Muscle layer of colon (tissue), 2 donors: Measurements from ENCODE around the gene TSC22D1.
"Not testable (repeated sequence)": the region's sequence is repeated elsewhere in the genome, so short reads cannot be mapped to it uniquely, and the experiment has no call there.

ENCODE experiments used
- H3K27ac ChIP-seq: one replicate; pipeline ENCODE4 v1.7.0; 2013; ENCODE audit warnings: low read depth, mild to moderate bottlenecking, low read length, moderate library complexity
- H3K27me3 ChIP-seq, 2 donors: one replicate each; pipeline ENCODE4 v1.7.0; 2013; ENCODE audit warnings: low read length in 2 of 2, mild to moderate bottlenecking in 2 of 2; ENCODE audit not compliant: insufficient read depth in 2 of 2, control insufficient read depth in 1 of 2
- H3K36me3 ChIP-seq: one replicate; pipeline ENCODE4 v1.7.0; 2013; ENCODE audit warnings: mild to moderate bottlenecking, low read length; ENCODE audit not compliant: insufficient read depth
- H3K4me1 ChIP-seq: one replicate; pipeline ENCODE4 v1.7.0; 2013; ENCODE audit warnings: mild to moderate bottlenecking, low read length; ENCODE audit not compliant: insufficient read depth
- H3K4me3 ChIP-seq, 2 donors: one replicate each; pipeline ENCODE4 v1.7.0; 2013; ENCODE audit warnings: low read length in 2 of 2, low read depth in 1 of 2, mild to moderate bottlenecking in 1 of 2, moderate library complexity in 1 of 2
- H3K9ac ChIP-seq: one replicate; pipeline ENCODE4 v1.7.0; 2013; ENCODE audit warnings: low read length
- H3K9me3 ChIP-seq: one replicate; pipeline ENCODE4 v1.7.0; 2013; ENCODE audit warnings: mild to moderate bottlenecking, low read length
- donor health status: abdominal sarcoma.
- donor health status: Adenocarcinoma of cecum.

The TSC22D1 gene

GRCh38 chr13:44575741-44576350 is at the start of gene TSC22D1:
TSS of gene TSC22D1 (minus strand) at chr13:44576330. CDS start at chr13:44576074, 256 bp downstream.
- no peaks in the 10 kb centered on the region for H3K36me3 ChIP-seq
- H3K4me1 ChIP-seq: peaks cover 23% of the 10 kb centered on the region
- no peaks in the 10 kb centered on the region for H3K9me3 ChIP-seq
- peak within 1 kb of the TSS; percentile 72 to 93 for H3K4me3 ChIP-seq
- no peaks in the 10 kb centered on the region for H3K27me3 ChIP-seq
- peak within 1 kb of the TSS; percentile 91 for H3K27ac ChIP-seq
- H3K9ac ChIP-seq: peak within 1 kb of the TSS; percentile 26

DNA sequence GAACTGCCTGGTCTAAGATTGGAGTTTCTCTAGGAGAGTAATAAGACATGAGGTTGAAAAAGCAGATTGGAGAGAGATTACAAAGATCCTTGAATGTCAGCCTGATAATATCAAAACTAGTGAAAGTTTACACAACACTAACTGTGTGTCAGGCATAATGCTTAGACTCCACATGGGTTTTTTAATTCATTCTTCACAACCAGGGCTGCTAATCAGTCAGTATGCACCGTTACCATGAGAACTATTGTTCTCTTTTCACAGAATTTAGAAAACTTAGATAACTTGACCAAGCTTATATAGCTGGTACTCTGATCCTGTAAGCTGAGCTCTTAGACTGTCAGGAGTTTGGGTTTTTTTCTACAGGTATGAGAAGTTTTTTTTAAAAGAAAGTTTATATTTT is 46.6 kb upstream of the TSC22D1 start:
- no peaks in the 10 kb centered on the region for H3K9me3 ChIP-seq
- H3K9ac ChIP-seq: no peak overlapping the region
- no peak overlapping the region for H3K27ac ChIP-seq
- H3K4me3 ChIP-seq: no peak overlapping the region
- no peaks in the 10 kb centered on the region for H3K4me1 ChIP-seq
- no peaks in the 10 kb centered on the region for H3K36me3 ChIP-seq
- no peaks in the 10 kb centered on the region for H3K27me3 ChIP-seq

- Histone ChIP-seq H3K27me3 (no peaks in the 10 kb centered on the region), H3K27ac (no peak overlapping the region), H3K9me3 (no peaks in the 10 kb centered on the region), H3K4me3 (no peak overlapping the region), H3K4me1 (no peaks in the 10 kb centered on the region), H3K9ac (no peak overlapping the region), H3K36me3 (no peaks in the 10 kb centered on the region)
These were observed 46.1 kb upstream of the TSC22D1 start for GRCh38 chr13:44622261-44622660.

DNA sequence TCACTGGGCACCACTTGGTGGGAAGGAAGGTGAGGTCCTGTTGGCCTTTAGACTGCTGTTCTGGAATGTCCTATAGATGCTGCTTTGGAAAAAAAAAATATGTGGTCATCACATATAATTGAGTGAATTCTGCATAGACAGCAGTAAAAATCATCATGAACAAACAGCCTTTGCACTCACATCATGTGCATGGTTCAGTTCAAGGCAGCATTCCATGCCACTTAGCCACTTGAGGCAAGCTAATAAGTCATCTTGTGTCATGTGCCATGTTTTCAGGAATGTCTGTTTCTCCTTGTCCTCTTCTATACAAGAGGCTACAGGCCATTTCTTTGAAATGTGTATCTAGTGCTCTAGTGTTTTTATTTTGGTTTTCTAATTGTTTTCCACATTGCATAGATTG is 43.9 kb upstream of the TSC22D1 start:
- Histone ChIP-seq H3K27me3 (no peaks in the 10 kb centered on the region), H3K9me3 (no peaks in the 10 kb centered on the region), H3K27ac (no peak overlapping the region), H3K4me3 (no peak overlapping the region), H3K36me3 (no peaks in the 10 kb centered on the region), H3K9ac (no peak overlapping the region), H3K4me1 (no peaks in the 10 kb centered on the region)

- Histone ChIP-seq H3K27me3 (no peaks in the 10 kb centered on the region), H3K4me1 (no peaks in the 10 kb centered on the region), H3K9ac (no peak overlapping the region), H3K9me3 (no peaks in the 10 kb centered on the region), H3K4me3 (no peak overlapping the region), H3K27ac (no peak overlapping the region), H3K36me3 (no peaks in the 10 kb centered on the region)
These were observed 43.5 kb upstream of the TSC22D1 start for GRCh38 chr13:44619651-44620050.

DNA sequence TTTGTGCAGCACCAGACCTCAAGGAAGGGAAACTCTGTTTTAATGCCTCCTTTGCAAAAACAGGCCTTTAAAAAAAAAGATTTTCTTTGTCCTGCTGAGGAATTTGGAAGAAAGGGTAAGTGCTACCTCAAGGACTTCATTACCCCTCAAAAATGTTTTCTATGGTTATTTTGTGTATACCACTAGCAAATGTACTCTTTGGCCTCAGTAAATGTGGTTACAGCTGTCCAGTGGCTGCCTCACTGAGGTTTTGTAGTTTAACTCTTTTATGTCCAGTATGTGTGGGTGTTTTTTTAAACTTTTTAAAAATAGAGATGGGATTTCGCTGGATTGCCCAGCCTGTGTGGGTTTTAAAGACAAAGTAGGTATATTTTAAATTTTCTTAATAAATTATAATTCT is 42.2 kb upstream of the TSC22D1 start:
- Histone ChIP-seq H3K9me3 (no peaks in the 10 kb centered on the region), H3K36me3 (no peaks in the 10 kb centered on the region), H3K4me3 (no peak overlapping the region), H3K9ac (no peak overlapping the region), H3K27me3 (no peaks in the 10 kb centered on the region), H3K27ac (no peak overlapping the region), H3K4me1 (no peaks in the 10 kb centered on the region)

DNA sequence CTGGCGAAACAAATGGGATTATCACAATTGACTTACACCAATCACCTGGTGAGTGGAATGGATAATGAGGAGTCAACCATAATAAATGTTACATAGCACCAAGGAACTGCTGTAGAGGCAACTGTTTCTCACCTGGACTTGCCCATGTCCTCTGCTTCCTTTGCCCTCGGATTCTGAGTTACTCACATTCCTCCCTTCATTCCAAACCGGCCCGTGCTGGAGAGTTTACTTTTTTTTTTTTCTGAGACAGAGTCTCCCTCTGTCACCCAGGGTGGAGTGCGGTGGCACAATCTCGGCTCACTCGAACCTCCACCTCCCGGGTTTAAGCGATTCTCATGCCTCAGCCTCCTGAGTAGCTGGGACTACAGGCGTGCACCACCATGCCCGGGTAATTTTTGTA is 41.5 kb upstream of the TSC22D1 start:
- Histone ChIP-seq H3K4me3 (no peak overlapping the region), H3K27me3 (no peaks in the 10 kb centered on the region), H3K9ac (no peak overlapping the region), H3K36me3 (no peaks in the 10 kb centered on the region), H3K27ac (no peak overlapping the region), H3K9me3 (no peaks in the 10 kb centered on the region), H3K4me1 (no peaks in the 10 kb centered on the region)

GRCh38 chr13:44609137-44609536 is 33.0 kb upstream of the TSC22D1 start:
- Histone ChIP-seq H3K9me3 (no peaks in the 10 kb centered on the region), H3K4me3 (no peak overlapping the region), H3K4me1 (no peaks in the 10 kb centered on the region), H3K27ac (no peak overlapping the region), H3K27me3 (no peaks in the 10 kb centered on the region), H3K36me3 (no peaks in the 10 kb centered on the region), H3K9ac (no peak overlapping the region)

DNA sequence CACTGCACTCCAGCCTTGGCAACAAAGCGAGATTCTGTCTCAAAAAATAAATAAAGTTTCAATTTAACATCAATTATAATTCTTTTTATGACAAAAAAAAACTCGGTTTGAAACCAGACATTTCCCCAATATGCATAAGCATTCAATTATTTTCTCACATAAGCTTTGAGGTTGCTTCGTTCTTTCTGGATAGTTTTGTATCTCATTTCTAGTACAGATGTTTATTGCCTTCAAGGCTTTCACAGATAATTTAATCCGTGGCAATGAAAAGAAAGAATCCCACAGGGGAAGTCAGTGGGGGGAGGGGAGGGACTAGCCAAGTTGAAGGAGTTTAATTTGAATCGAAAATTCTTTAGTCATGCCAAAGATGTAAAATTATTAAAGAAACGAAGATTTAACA is 29.6 kb upstream of the TSC22D1 start:
- H3K9me3 ChIP-seq: no peaks in the 10 kb centered on the region
- H3K27ac ChIP-seq: no peak overlapping the region
- no peak overlapping the region for H3K4me3 ChIP-seq
- H3K36me3 ChIP-seq: no peaks in the 10 kb centered on the region
- H3K27me3 ChIP-seq: no peaks in the 10 kb centered on the region
- no peak overlapping the region for H3K9ac ChIP-seq
- H3K4me1 ChIP-seq: no peaks in the 10 kb centered on the region

DNA sequence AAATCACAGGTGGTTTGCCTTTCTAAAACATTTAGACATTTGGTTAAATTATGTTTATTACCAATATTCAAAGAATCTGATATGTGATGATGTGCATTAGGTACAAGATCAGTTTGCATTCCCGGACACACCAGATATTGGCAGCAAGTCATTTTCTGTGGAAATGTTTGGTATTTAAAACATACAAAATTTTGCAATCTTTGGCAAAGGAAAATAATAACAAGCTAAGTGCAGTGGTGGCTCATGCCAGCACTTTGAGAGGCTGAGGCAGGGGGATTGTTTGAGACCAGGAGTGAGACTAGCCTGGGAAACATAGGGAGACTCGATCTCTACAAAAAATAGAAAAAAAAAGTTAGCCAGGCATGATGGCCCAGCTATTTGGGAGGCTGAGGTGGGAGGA is 29.1 kb upstream of the TSC22D1 start:
- no peaks in the 10 kb centered on the region for H3K9me3 ChIP-seq
- H3K4me3 ChIP-seq: no peak overlapping the region
- no peak overlapping the region for H3K27ac ChIP-seq
- H3K27me3 ChIP-seq: no peaks in the 10 kb centered on the region
- H3K4me1 ChIP-seq: no peaks in the 10 kb centered on the region
- H3K36me3 ChIP-seq: no peaks in the 10 kb centered on the region
- no peak overlapping the region for H3K9ac ChIP-seq

DNA sequence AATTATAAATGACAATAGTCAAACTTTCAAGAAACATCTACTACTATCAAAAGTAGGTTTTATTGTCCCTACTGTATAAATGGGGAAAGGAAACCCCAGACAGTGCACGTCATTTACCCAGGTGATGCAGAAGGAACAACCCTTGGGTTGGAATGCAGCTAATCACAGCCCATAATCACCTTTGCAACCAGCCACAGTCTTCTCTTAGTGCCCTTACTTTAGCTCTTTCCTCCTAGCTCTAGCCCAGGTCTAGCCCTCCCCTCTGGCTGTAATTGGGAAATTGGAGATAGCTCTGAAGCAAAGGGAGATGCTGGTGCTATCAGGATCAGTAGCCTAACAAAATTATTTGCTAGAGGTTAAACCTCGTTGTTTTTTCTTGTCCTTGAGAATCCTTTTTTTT is 25.5 kb upstream of the TSC22D1 start:
- Histone ChIP-seq H3K36me3 (no peaks in the 10 kb centered on the region), H3K4me3 (no peak overlapping the region), H3K4me1 (no peaks in the 10 kb centered on the region), H3K27ac (no peak overlapping the region), H3K27me3 (no peaks in the 10 kb centered on the region), H3K9me3 (no peaks in the 10 kb centered on the region), H3K9ac (no peak overlapping the region)

GRCh38 chr13:44593861-44594592 is 17.9 kb upstream of the TSC22D1 start:
- not testable (repeated sequence) for H3K27me3 ChIP-seq, H3K9ac ChIP-seq, H3K36me3 ChIP-seq, H3K27ac ChIP-seq, H3K4me3 ChIP-seq, H3K4me1 ChIP-seq, H3K9me3 ChIP-seq
